G401 (cell line): ENCODE results near the gene SNIP1. TPM values are rescaled to one million over a fixed set of nuclear protein-coding genes. Genes with fewer than 3 reads are reported as not detected.
"Not testable (repeated sequence)": the region's sequence is repeated elsewhere in the genome, so short reads cannot be mapped to it uniquely, and the experiment has no call there.

Experiments used
- DNase-seq: peaks from one replicate; pipeline ENCODE4 v3.0.0-alpha.2; 2015; ENCODE audit warnings: low spot score
- in situ Hi-C: cut with HindIII; loops from 2 replicates; pipeline ENCODE4 v1.10.0; 2016; ENCODE audit warnings: low sequenced_read_pairs, mixed read lengths
- total RNA-seq: library from RNA; depleted of rRNA; stranded (reverse); fragments of >200 nt; shearing (Covaris generic); gene quantifications from 2 replicates; pipeline ENCODE4 v1.2.3, GENCODE V29; 2014

SNIP1 gene
- total RNA-seq, 1 experiment from 2014 or later, result 8.0 TPM

GRCh38 chr1:37517569-37517968 is 36.5 kb downstream of the SNIP1 start:
- DNase-seq, result no peak
- in situ Hi-C loops, result no loop called here

GRCh38 chr1:37515185-37516034 is 38.7 kb downstream of the SNIP1 start:
- no peak for DNase-seq
- in situ Hi-C loops, result no loop called here

- in situ Hi-C loops, result no loop called here
- DNase-seq, result peak; percentile 78
Observed at GRCh38 chr1:37514350-37515184, 39.5 kb downstream of the SNIP1 start, which contains the start of gene MEAF6. TSS of gene MEAF6 (minus strand) at chr1:37514766. CDS start at chr1:37514746, 20 bp downstream.

- in situ Hi-C loops, result no loop called here
- peak; percentile 74 for DNase-seq
Observed at GRCh38 chr1:37513795-37514349, 40.2 kb downstream of the SNIP1 start.

- peak; percentile 10 for DNase-seq
- in situ Hi-C loops, result no loop called here
Observed at GRCh38 chr1:37509181-37509580, 44.9 kb downstream of the SNIP1 start.

- DNase-seq, result no peak
- in situ Hi-C loops, result no loop called here
Observed at GRCh38 chr1:37506740-37507139, 47.4 kb downstream of the SNIP1 start.

- DNase-seq, in situ Hi-C loops: not testable (repeated sequence)
Observed at GRCh38 chr1:37502791-37503190, 51.3 kb downstream of the SNIP1 start.

GRCh38 chr1:37502104-37502503 is 52.0 kb downstream of the SNIP1 start:
- DNase-seq, result no peak
- in situ Hi-C loops, result no loop called here

- no peak for DNase-seq
- in situ Hi-C loops, result no loop called here
Observed at GRCh38 chr1:37501661-37502060, 52.4 kb downstream of the SNIP1 start.

- in situ Hi-C loops, result no loop called here
- peak; percentile 84 for DNase-seq
Observed at GRCh38 chr1:37498872-37499617, 55.0 kb downstream of the SNIP1 start.

GRCh38 chr1:37497832-37498231 is 56.3 kb downstream of the SNIP1 start:
- DNase-seq, result peak; percentile 39
- in situ Hi-C loops, result no loop called here

GRCh38 chr1:37495875-37496274 is 58.2 kb downstream of the SNIP1 start:
- DNase-seq, result no peak
- in situ Hi-C loops, result no loop called here

- in situ Hi-C loops, result no loop called here
- DNase-seq, result no peak
Observed at GRCh38 chr1:37493336-37494098, 60.6 kb downstream of the SNIP1 start.

GRCh38 chr1:37487619-37487984 is 66.5 kb downstream of the SNIP1 start:
- no peak for DNase-seq
- in situ Hi-C loops, result no loop called here

- in situ Hi-C loops, result no loop called here
- DNase-seq, result peak; percentile 67
Observed at GRCh38 chr1:37486680-37487618, 67.1 kb downstream of the SNIP1 start.

GRCh38 chr1:37485902-37486679 is 68.0 kb downstream of the SNIP1 start:
- no peak for DNase-seq
- in situ Hi-C loops, result no loop called here
